CD4-positive, alpha-beta T cell (primary cell): ENCODE data around the gene SVIL. TPM values are rescaled to one million over a fixed set of nuclear protein-coding genes. Genes with fewer than 3 reads are reported as not detected.

Experiments used
- ATAC-seq: fragments of 200-7000 bp; cut with Tn5 transposase; one replicate; pipeline ENCODE4 v1.10.0; 2022; ENCODE audit warnings: mild to moderate bottlenecking; ENCODE audit not compliant: poor library complexity
- CTCF ChIA-PET: fragments of 350-600 bp; sonication (Branson Sonifier 250); formaldehyde crosslinking; loops from one replicate; lab custom pipeline; 2021; ENCODE audit warnings: antibody characterized with exemption, inconsistent platforms; lab: Charles Lee
- POLR2A ChIA-PET: fragments of 350-600 bp; sonication (Branson Sonifier 250); formaldehyde crosslinking; loops from one replicate; lab custom pipeline; 2021; ENCODE audit warnings: antibody characterized with exemption, inconsistent platforms; lab: Charles Lee
- DNase-seq, 14 experiments: peaks; one replicate each; pipeline ENCODE4 v3.0.0-alpha.2; 2013 to 2020; ENCODE audit warnings: mixed read lengths in 2 of 14
- H3K27ac ChIP-seq, 2 donors: one replicate each; pipeline versions ENCODE4 v1.5.1 to v1.7.0; 2013; ENCODE audit warnings: low read length in 2 of 2, low read depth in 1 of 2, mild to moderate bottlenecking in 1 of 2
- H3K27me3 ChIP-seq, 2 experiments: 1 replicate in 1 of 2; 2 replicates in 1 of 2; pipeline versions ENCODE4 v1.6.1 to v1.7.0; 2013; ENCODE audit warnings: low read length in 2 of 2, control low read depth in 1 of 2, mild to moderate bottlenecking in 1 of 2, moderate library complexity in 1 of 2; ENCODE audit not compliant: insufficient read depth in 2 of 2, control insufficient read depth in 1 of 2
- H3K36me3 ChIP-seq: one replicate; pipeline ENCODE4 v1.6.1; 2013; ENCODE audit warnings: low read length, control low read depth; ENCODE audit not compliant: insufficient read depth
- H3K4me1 ChIP-seq: one replicate; pipeline ENCODE4 v1.6.1; 2013; ENCODE audit warnings: low read length, control low read depth; ENCODE audit not compliant: insufficient read depth
- H3K4me3 ChIP-seq: one replicate; pipeline ENCODE4 v1.5.1; 2013; ENCODE audit warnings: mild to moderate bottlenecking, low read length, moderate library complexity
- H3K9me3 ChIP-seq, 2 experiments: 1 replicate in 1 of 2; 2 replicates in 1 of 2; pipeline versions ENCODE4 v1.6.1 to v1.7.0; 2013; ENCODE audit warnings: low read length in 2 of 2, mild to moderate bottlenecking in 2 of 2, control low read depth in 1 of 2, moderate library complexity in 1 of 2; ENCODE audit not compliant: control insufficient read depth in 1 of 2, insufficient read depth in 1 of 2
- H3K27ac Mint-ChIP-seq: one replicate; pipeline ENCODE4 v1.8.0; 2020; ENCODE audit warnings: mixed read lengths
- H3K27me3 Mint-ChIP-seq: one replicate; pipeline ENCODE4 v1.8.0; 2021; ENCODE audit warnings: mixed read lengths
- H3K36me3 Mint-ChIP-seq: one replicate; pipeline ENCODE4 v1.8.0; 2021; ENCODE audit warnings: low read depth, mixed read lengths
- H3K4me1 Mint-ChIP-seq: one replicate; pipeline ENCODE4 v1.8.0; 2021; ENCODE audit warnings: low read depth, mixed read lengths
- H3K4me3 Mint-ChIP-seq: one replicate; pipeline ENCODE4 v1.8.0; 2020; ENCODE audit warnings: mild to moderate bottlenecking, mixed read lengths
- H3K9me3 Mint-ChIP-seq: one replicate; pipeline ENCODE4 v1.8.0; 2020; ENCODE audit warnings: mixed read lengths
- CTCF ChIP-seq: fragments of 200-600 bp; IDR thresholded peaks from one replicate; pipeline ENCODE4 v1.8.0; 2022; ENCODE audit warnings: antibody characterized with exemption, mild to moderate bottlenecking
- intact Hi-C, 2 experiments: fragments of 100-400 bp; cut with DNase I in 1 of 2; cut with micrococcal nuclease in 1 of 2; formaldehyde crosslinking; loops; one replicate each; pipeline versions ENCODE4 v1.15.1 to v1.9.0; 2023 to 2025; cut with DNase I, micrococcal nuclease
- total RNA-seq, 174 experiments: library from RNA in 2 of 174; stranded (reverse) in 2 of 174; gene quantifications; one replicate each; pipeline ENCODE4 v1.2.3 and lab custom pipeline; 2021 to 2026

Gene SVIL
- total RNA-seq, 2 experiments from 2014 or later, result 38.5 to 40.3 TPM

- Mint-ChIP-seq H3K4me3 (no peak overlapping the region), H3K27ac (no peak overlapping the region), H3K27me3 (no peaks in the 10 kb centered on the region), H3K9me3 (no peaks in the 10 kb centered on the region), H3K36me3 (peaks cover 25% of the 10 kb centered on the region), H3K4me1 (no peaks in the 10 kb centered on the region)
- ATAC-seq (no peak), DNase-seq (no peak)
- H3K36me3 ChIP-seq, result peaks cover 4% of the 10 kb centered on the region
- H3K4me1 ChIP-seq, result no peaks in the 10 kb centered on the region
- H3K27ac ChIP-seq, result no peak overlapping the region
- intact Hi-C loops, result no loop called here
- H3K9me3 ChIP-seq, result no peaks in the 10 kb centered on the region
- H3K27me3 ChIP-seq, result no peaks in the 10 kb centered on the region
- no peak for TF ChIP-seq CTCF
- CTCF ChIA-PET, result no interaction called here
- H3K4me3 ChIP-seq, result no peak overlapping the region
- POLR2A ChIA-PET, result no interaction called here
Observed at GRCh38 chr10:29428486-29428885, 206.3 kb downstream of the SVIL start.

GRCh38 chr10:29427667-29428066 lies 207.1 kb downstream of the SVIL start:
- Mint-ChIP-seq H3K4me3 (no peak overlapping the region), H3K27me3 (no peaks in the 10 kb centered on the region), H3K27ac (no peak overlapping the region), H3K9me3 (no peaks in the 10 kb centered on the region), H3K4me1 (no peaks in the 10 kb centered on the region), H3K36me3 (peaks cover 30% of the 10 kb centered on the region)
- H3K4me1 ChIP-seq, result no peaks in the 10 kb centered on the region
- no peak overlapping the region for H3K27ac ChIP-seq
- H3K36me3 ChIP-seq, result peaks cover 4% of the 10 kb centered on the region
- no peaks in the 10 kb centered on the region for H3K9me3 ChIP-seq
- no peak for DNase-seq
- TF ChIP-seq CTCF, result no peak
- ChIA-PET CTCF (no interaction called here), POLR2A (no interaction called here)
- no peak for ATAC-seq
- no peak overlapping the region for H3K4me3 ChIP-seq
- intact Hi-C loops, result no loop called here
- no peaks in the 10 kb centered on the region for H3K27me3 ChIP-seq

- Mint-ChIP-seq H3K9me3 (no peaks in the 10 kb centered on the region), H3K4me3 (no peak overlapping the region), H3K27me3 (no peaks in the 10 kb centered on the region), H3K4me1 (no peaks in the 10 kb centered on the region), H3K27ac (no peak overlapping the region), H3K36me3 (peaks cover 42% of the 10 kb centered on the region)
- intact Hi-C loops, result no loop called here
- Histone ChIP-seq H3K36me3 (peaks cover 10% of the 10 kb centered on the region), H3K27me3 (no peaks in the 10 kb centered on the region), H3K4me1 (no peaks in the 10 kb centered on the region), H3K4me3 (no peak overlapping the region), H3K9me3 (no peaks in the 10 kb centered on the region), H3K27ac (no peak overlapping the region)
- TF ChIP-seq CTCF, result no peak
- CTCF ChIA-PET, result no interaction called here
- POLR2A ChIA-PET, result no interaction called here
- ATAC-seq (no peak), DNase-seq (no peak)
Observed at GRCh38 chr10:29426420-29426819, 208.4 kb downstream of the SVIL start.
